Endothelial cell of umbilical vein (primary cell): ENCODE measurements around the gene AUTS2. TPM values are rescaled to one million over a fixed set of nuclear protein-coding genes. Genes with fewer than 3 reads are reported as not detected.

ENCODE experiments used
- BruUV-seq: library from RNA; stranded (reverse); fragments of 400-500 nt; replicated peaks from 2 replicates; lab custom pipeline; 2021; lab: Mats Ljungman, UMichigan
- CTCF ChIA-PET: fragments of 300-600, 350-600 bp; sonication (Branson Sonifier 250); formaldehyde crosslinking; loops from one replicate; lab custom pipeline; 2021; ENCODE audit warnings: antibody characterized with exemption, inconsistent platforms; lab: Charles Lee
- POLR2A ChIA-PET: fragments of 300-600, 350-600 bp; sonication (Branson Sonifier 250); formaldehyde crosslinking; loops from one replicate; lab custom pipeline; 2021; ENCODE audit warnings: antibody characterized with exemption, inconsistent platforms; lab: Charles Lee
- DNase-seq: peaks from one replicate; pipeline ENCODE4 v3.0.0-alpha.2; 2011; ENCODE audit warnings: low read depth, low spot score
- FAIRE-seq: peaks from 2 replicates; lab custom pipeline; 2011; peaks lifted over from hg19 to GRCh38; lab: Jason Lieb, UNC
- H2AFZ ChIP-seq: 2 replicates; pipeline ENCODE4 v1.6.0; 2012; ENCODE audit warnings: low read depth, low read length, control low read depth, inconsistent platforms
- H3K27ac ChIP-seq: 2 replicates; pipeline ENCODE4 v1.5.1; 2011; ENCODE audit warnings: low read depth, mild to moderate bottlenecking, control low read depth, low read length, moderate library complexity; ENCODE audit not compliant: insufficient read depth
- H3K27me3 ChIP-seq, 2 experiments: 2 replicates each; pipeline versions ENCODE4 v1.6.0 to v1.6.1; 2011; ENCODE audit warnings: low read length in 2 of 2, mixed read lengths in 1 of 2; ENCODE audit not compliant: control insufficient read depth in 2 of 2, insufficient read depth in 2 of 2
- H3K36me3 ChIP-seq, 2 experiments: 2 replicates in 1 of 2; 3 replicates in 1 of 2; pipeline ENCODE4 v1.5.1; 2011; ENCODE audit warnings: low read length in 2 of 2, mild to moderate bottlenecking in 1 of 2, moderate library complexity in 1 of 2; ENCODE audit not compliant: control insufficient read depth in 2 of 2, insufficient read depth in 2 of 2; ENCODE audit errors: extremely low read depth in 1 of 2
- H3K4me1 ChIP-seq: 3 replicates; pipeline ENCODE4 v1.5.1; 2011; ENCODE audit warnings: mild to moderate bottlenecking, low read length; ENCODE audit not compliant: control insufficient read depth, insufficient read depth; ENCODE audit errors: extremely low read depth
- H3K4me2 ChIP-seq: 2 replicates; pipeline ENCODE4 v1.6.1; 2011; ENCODE audit warnings: low read length, control low read depth, mixed read lengths; ENCODE audit not compliant: insufficient read depth
- H3K4me3 ChIP-seq, 3 experiments: fragments of 200-600 bp in 1 of 3; sonication (generic), shearing (Covaris generic) in 1 of 3; replicated peaks in 1 of 3; 2 replicates each; pipeline ENCODE4 v1.5.1; 2011 to 2016; ENCODE audit warnings: control low read depth in 3 of 3, low read length in 3 of 3, mild to moderate bottlenecking in 2 of 3, inconsistent platforms in 1 of 3, low read depth in 1 of 3, moderate library complexity in 1 of 3; ENCODE audit not compliant: insufficient read depth in 1 of 3
- H3K79me2 ChIP-seq: 2 replicates; pipeline ENCODE4 v1.6.0; 2012; ENCODE audit warnings: low read length, inconsistent platforms; ENCODE audit not compliant: control insufficient read depth, insufficient read depth
- H3K9ac ChIP-seq: replicated peaks from 2 replicates; pipeline ENCODE3; 2011; ENCODE audit warnings: low read length, control low read depth; ENCODE audit not compliant: insufficient read depth; ENCODE audit errors: extremely low read depth
- H3K9me1 ChIP-seq: replicated peaks from 3 replicates; pipeline ENCODE4 v1.6.0; 2011; ENCODE audit warnings: mild to moderate bottlenecking, low read length; ENCODE audit not compliant: control insufficient read depth, insufficient read depth; ENCODE audit errors: extremely low read depth
- H3K9me3 ChIP-seq: replicated peaks from 2 replicates; pipeline ENCODE4 v1.5.1; 2012; ENCODE audit warnings: low read length, inconsistent platforms; ENCODE audit not compliant: control insufficient read depth, insufficient read depth
- H4K20me1 ChIP-seq: replicated peaks from 2 replicates; pipeline ENCODE3; 2011; ENCODE audit warnings: mild to moderate bottlenecking, low read length; ENCODE audit not compliant: control insufficient read depth, insufficient read depth; ENCODE audit errors: extremely low read depth
- EZH2 ChIP-seq: IDR thresholded peaks from 2 replicates; pipeline ENCODE4 v1.6.1; 2012; ENCODE audit warnings: borderline replicate concordance, low read depth, mild to moderate bottlenecking, moderate library complexity, low read length, inconsistent platforms; ENCODE audit not compliant: severe bottlenecking
- FOS ChIP-seq: IDR thresholded peaks from 2 replicates; pipeline ENCODE4 v1.6.1; 2011; ENCODE audit warnings: mild to moderate bottlenecking, low read length, moderate library complexity, borderline replicate concordance; ENCODE audit not compliant: insufficient read depth
- GATA2 ChIP-seq: IDR thresholded peaks from 2 replicates; pipeline ENCODE4 v1.7.0; 2011; ENCODE audit warnings: low read depth, mild to moderate bottlenecking, moderate library complexity, mixed read lengths, low read length; ENCODE audit not compliant: insufficient read length, insufficient read depth
- JUN ChIP-seq: IDR thresholded peaks from 2 replicates; pipeline ENCODE4 v1.6.1; 2011; ENCODE audit warnings: borderline replicate concordance, low read depth; ENCODE audit not compliant: insufficient read length, insufficient read depth
- MYC ChIP-seq: IDR thresholded peaks from one replicate; pipeline ENCODE4 v1.6.1; 2011; ENCODE audit warnings: mild to moderate bottlenecking, low read depth, low read length
- POLR2A ChIP-seq: IDR thresholded peaks from 2 replicates; pipeline ENCODE4 v1.6.1; 2012; ENCODE audit warnings: low read depth, mild to moderate bottlenecking, control low read depth, low read length
- POLR2AphosphoS5 ChIP-seq: IDR thresholded peaks from 2 replicates; pipeline ENCODE4 v1.6.1; 2012; ENCODE audit warnings: low read depth, mild to moderate bottlenecking, control low read depth, low read length, moderate library complexity; ENCODE audit not compliant: insufficient read depth
- dilution Hi-C: fragments of 300-500 bp; cut with MboI; formaldehyde crosslinking; loops from one replicate; pipeline ENCODE4 v1.15.0; 2019; ENCODE audit warnings: low sequenced_read_pairs; ENCODE audit not compliant: extremely low pct_ligation_motif_present
- intact Hi-C: fragments of 100-400 bp; cut with micrococcal nuclease; formaldehyde crosslinking; loops from one replicate; pipeline ENCODE4 v1.10.0; 2022
- polyA plus RNA-seq, 4 experiments: library from polyadenylated mRNA; depleted of rRNA in 3 of 4; stranded (reverse) in 3 of 4; unstranded in 1 of 4; fragments of >200 nt; gene quantifications; 2 replicates each; pipeline versions ENCODE4 v1.2.1 to v1.2.3, GENCODE V29; 2011 to 2012; ENCODE audit warnings: missing spikeins in 1 of 4
- total RNA-seq: library from RNA; stranded (reverse); gene quantifications from 2 replicates; pipeline ENCODE4 v1.2.3, GENCODE V29; 2021
- TF ChIP-seq, protein P1 (sequence below), 2 donors: IDR thresholded peaks; 1 replicate in 1 of 2; 2 replicates in 1 of 2; pipeline ENCODE4 v1.5.1; 2011; ENCODE audit warnings: low read length in 2 of 2, mild to moderate bottlenecking in 2 of 2, moderate library complexity in 2 of 2, control low read depth in 1 of 2, inconsistent platforms in 1 of 2, low read depth in 1 of 2; ENCODE audit not compliant: insufficient read depth in 1 of 2; ENCODE audit errors: extremely low read depth in 1 of 2
- TF ChIP-seq, protein P2 (sequence below): IDR thresholded peaks from 2 replicates; pipeline ENCODE4 v1.6.1; 2011; ENCODE audit not compliant: insufficient read depth, insufficient read length

Gene AUTS2
- total and polyA plus RNA-seq, 2 donors (not counting 3 experiments of a cell fraction or from before 2014, with no cell fraction given), result 0.59 to 8.0 TPM

GRCh38 chr7:69808391-69808790 is 210.1 kb downstream of the AUTS2 start:
- no peaks in the 10 kb centered on the region for H3K4me1 ChIP-seq
- no peak overlapping the region for H3K4me3 ChIP-seq
- no peak overlapping the region for H3K27ac ChIP-seq
- DNase-seq (no peak), FAIRE-seq (no peak)
- H3K4me2 ChIP-seq, result no peak overlapping the region
- no peak overlapping the region for H3K9ac ChIP-seq
- CTCF ChIA-PET, result no interaction called here
- no peaks in the 10 kb centered on the region for H3K9me3 ChIP-seq
- dilution Hi-C loops (no loop called here), intact Hi-C loops (no loop called here)
- no peaks in the 10 kb centered on the region for H3K27me3 ChIP-seq
- H2AFZ ChIP-seq, result no peak overlapping the region
- no peaks in the 10 kb centered on the region for H4K20me1 ChIP-seq
- no peaks in the 10 kb centered on the region for H3K79me2 ChIP-seq
- no TSS peak for BruUV-seq
- no peaks in the 10 kb centered on the region for H3K36me3 ChIP-seq
- no peaks in the 10 kb centered on the region for H3K9me1 ChIP-seq
- TF ChIP-seq EZH2, result no peak
- no peak for TF ChIP-seq FOS
- no peak for TF ChIP-seq POLR2A
- TF ChIP-seq, protein P1, sequence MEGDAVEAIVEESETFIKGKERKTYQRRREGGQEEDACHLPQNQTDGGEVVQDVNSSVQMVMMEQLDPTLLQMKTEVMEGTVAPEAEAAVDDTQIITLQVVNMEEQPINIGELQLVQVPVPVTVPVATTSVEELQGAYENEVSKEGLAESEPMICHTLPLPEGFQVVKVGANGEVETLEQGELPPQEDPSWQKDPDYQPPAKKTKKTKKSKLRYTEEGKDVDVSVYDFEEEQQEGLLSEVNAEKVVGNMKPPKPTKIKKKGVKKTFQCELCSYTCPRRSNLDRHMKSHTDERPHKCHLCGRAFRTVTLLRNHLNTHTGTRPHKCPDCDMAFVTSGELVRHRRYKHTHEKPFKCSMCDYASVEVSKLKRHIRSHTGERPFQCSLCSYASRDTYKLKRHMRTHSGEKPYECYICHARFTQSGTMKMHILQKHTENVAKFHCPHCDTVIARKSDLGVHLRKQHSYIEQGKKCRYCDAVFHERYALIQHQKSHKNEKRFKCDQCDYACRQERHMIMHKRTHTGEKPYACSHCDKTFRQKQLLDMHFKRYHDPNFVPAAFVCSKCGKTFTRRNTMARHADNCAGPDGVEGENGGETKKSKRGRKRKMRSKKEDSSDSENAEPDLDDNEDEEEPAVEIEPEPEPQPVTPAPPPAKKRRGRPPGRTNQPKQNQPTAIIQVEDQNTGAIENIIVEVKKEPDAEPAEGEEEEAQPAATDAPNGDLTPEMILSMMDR (IDR thresholded peaks at IDR 0.05; ENCODE audit: extremely low read depth in 1 of 2, insufficient read depth in 1 of 2, low read depth in 1 of 2, low read length in 2 of 2), result no peak
- no peak for TF ChIP-seq POLR2AphosphoS5
- no peak for TF ChIP-seq MYC
- no peak for TF ChIP-seq GATA2
- no peak for TF ChIP-seq JUN
- TF ChIP-seq, protein P2, sequence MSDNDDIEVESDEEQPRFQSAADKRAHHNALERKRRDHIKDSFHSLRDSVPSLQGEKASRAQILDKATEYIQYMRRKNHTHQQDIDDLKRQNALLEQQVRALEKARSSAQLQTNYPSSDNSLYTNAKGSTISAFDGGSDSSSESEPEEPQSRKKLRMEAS, result no peak
- POLR2A ChIA-PET, result no interaction called here
